K562 (cell line): ENCODE data around the gene GNAZ. TPM values are rescaled to one million over a fixed set of nuclear protein-coding genes. Genes with fewer than 3 reads are reported as not detected.

Source experiments
- ARID1B ChIP-seq: fragments of 450-650 bp; IDR thresholded peaks from 2 replicates; pipeline ENCODE4 v1.6.1; 2016; ENCODE audit warnings: antibody characterized with exemption, mild to moderate bottlenecking, inconsistent platforms
- E2F1 ChIP-seq: sonication (generic); formaldehyde crosslinking; IDR thresholded peaks from 2 replicates; pipeline ENCODE4 v1.8.1; 2023; ENCODE audit warnings: mild to moderate bottlenecking, missing genetic modification reagents, moderate library complexity
- GABPB1 ChIP-seq: sonication (generic); formaldehyde crosslinking; IDR thresholded peaks from 2 replicates; pipeline ENCODE4 v1.8.0; 2022; ENCODE audit warnings: mild to moderate bottlenecking, missing genetic modification reagents
- JUN ChIP-seq, 2 experiments: sonication (generic) in 1 of 2; formaldehyde crosslinking in 1 of 2; IDR thresholded peaks; 2 replicates each; pipeline versions ENCODE4 v1.6.1 to v1.8.0; 2012 to 2022; ENCODE audit warnings: borderline replicate concordance in 2 of 2, mild to moderate bottlenecking in 2 of 2, improper control_type of control experiment in 1 of 2, low read depth in 1 of 2, low read length in 1 of 2, missing genetic modification reagents in 1 of 2
- MCM3 ChIP-seq: fragments of 450-650 bp; IDR thresholded peaks from 2 replicates; pipeline ENCODE4 v1.6.1; 2016
- NFXL1 ChIP-seq: fragments of 450-650 bp; formaldehyde crosslinking; IDR thresholded peaks from 2 replicates; pipeline ENCODE4 v1.4.0; 2021; ENCODE audit warnings: mild to moderate bottlenecking
- SMC3 ChIP-seq: conservative IDR thresholded peaks from 2 replicates; pipeline ENCODE4 v1.6.1; 2011; ENCODE audit warnings: low read depth, low read length, improper control_type of control experiment; ENCODE audit not compliant: insufficient read depth
- UBTF ChIP-seq, 2 experiments: IDR thresholded peaks; 2 replicates each; pipeline ENCODE4 v1.6.1; 2012; ENCODE audit warnings: improper control_type of control experiment in 2 of 2, low read depth in 2 of 2, low read length in 2 of 2, borderline replicate concordance in 1 of 2
- ZHX1 ChIP-seq: fragments of 150-350 bp; conservative IDR thresholded peaks from 2 replicates; pipeline ENCODE4 v1.6.1; 2014; ENCODE audit warnings: low read length
- ZNF318 ChIP-seq, 2 experiments: fragments of 450-650 bp; IDR thresholded peaks; 2 replicates each; pipeline ENCODE4 v1.6.1; 2016; ENCODE audit warnings: mild to moderate bottlenecking in 2 of 2, borderline replicate concordance in 1 of 2, low read depth in 1 of 2, moderate library complexity in 1 of 2
- polyA plus RNA-seq, 8 experiments: library from polyadenylated mRNA; depleted of rRNA in 4 of 8; stranded (reverse) in 5 of 8; unstranded in 3 of 8; fragments of >200 nt; fragmentation: Nextera tagmentation in 2 of 8; fragmentation: Illumina TruSeq in 1 of 8; extraction: Ambion mirVana in 2 of 8; extraction: Trizol in 1 of 8; gene quantifications; 2 replicates each; pipeline versions ENCODE4 v1.2.1 to v1.2.3, GENCODE V29; 2011 to 2014; ENCODE audit warnings: inconsistent platforms in 1 of 8, missing spikeins in 1 of 8
- total RNA-seq, 7 experiments: library from RNA; depleted of rRNA in 6 of 7; stranded (reverse); fragments of >200 nt in 6 of 7; fragmentation: Illumina TruSeq in 2 of 7; extraction: Trizol in 2 of 7; gene quantifications; 2 replicates each; pipeline versions ENCODE4 v1.2.1 to v1.2.3, GENCODE V29; 2011 to 2021; ENCODE audit warnings: low replicate concordance in 1 of 7

Gene GNAZ
- total and polyA plus RNA-seq, 9 of the 15 experiments (the other 6 are each of a cell fraction or from before 2014, with no cell fraction given): 0.04 to 0.22 (median 0.13) TPM; not detected in 3

GRCh38 chr22:23128269-23129108 is 58.2 kb downstream of the GNAZ start (continued):
- TF ChIP-seq JUN (IDR thresholded peaks at IDR 0.05; ENCODE audit: borderline replicate concordance, low read depth, low read length) (peak; percentile 91), JUN (CRISPR knock-in tag; IDR thresholded peaks at IDR 0.05; ENCODE audit: borderline replicate concordance) (no peak), ARID1B (no peak), E2F1 (CRISPR knock-in tag) (peak; percentile 70), NFXL1 (no peak), GABPB1 (CRISPR knock-in tag) (no peak), UBTF (IDR thresholded peaks at IDR 0.05; ENCODE audit: borderline replicate concordance in 1 of 2, low read depth in 2 of 2, low read length in 2 of 2) (peak in 1 of 2 experiments; percentile 83; a peak in 1 of 4 replicates), SMC3 (peak; percentile 100), ZHX1 (peak; percentile 92; the same call in 1 of the 2 replicates), MCM3 (no peak), ZNF318 (IDR thresholded peaks at IDR 0.05; ENCODE audit: borderline replicate concordance in 1 of 2, low read depth in 1 of 2) (no peak)
